ENCODE results near the gene TAPT1.

Gene TAPT1

DNA sequence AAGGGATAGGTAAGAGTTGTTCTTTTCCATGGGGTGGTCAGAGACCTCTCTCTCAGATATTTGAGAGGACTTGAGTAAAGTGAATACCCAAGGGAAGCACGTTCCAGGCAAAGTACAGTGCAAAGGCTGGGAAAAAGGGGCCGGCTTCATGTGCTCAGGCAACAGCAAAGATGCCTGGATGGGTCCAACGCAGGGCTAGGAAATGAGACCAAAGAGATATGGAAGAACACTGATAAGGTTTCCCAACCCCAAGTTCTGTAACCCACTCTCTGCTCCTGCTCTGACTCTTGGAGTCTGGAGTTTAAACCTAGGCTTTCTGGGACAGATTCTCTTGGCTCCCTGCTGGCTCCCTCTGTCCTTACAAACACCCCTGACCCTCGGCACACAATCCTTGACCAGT, 106.3 kb downstream of the TAPT1 start:
- H3K9me3 ChIP-seq (ENCODE audit: low read length) = no peaks in the 10 kb centered on the region
- no peaks in the 10 kb centered on the region for H3F3A ChIP-seq (ENCODE audit: insufficient read depth, low read length)
- H3K27ac ChIP-seq (ENCODE audit: low read depth, low read length, poor library complexity, severe bottlenecking) = no peak overlapping the region
- no peak overlapping the region for H3K4me3 ChIP-seq (ENCODE audit: low read depth, low read length, poor library complexity, severe bottlenecking)
- no peak overlapping the region for H2AFZ ChIP-seq (ENCODE audit: low read length)
- H3K79me2 ChIP-seq (ENCODE audit: insufficient read depth, low read length) = no peaks in the 10 kb centered on the region
- H3K4me1 ChIP-seq (ENCODE audit: insufficient read depth, low read length, severe bottlenecking) = peaks cover 12% of the 10 kb centered on the region
- H3K36me3 ChIP-seq (ENCODE audit: insufficient read depth, low read length) = no peaks in the 10 kb centered on the region
- no peaks in the 10 kb centered on the region for H3K27me3 ChIP-seq (ENCODE audit: insufficient read depth, low read length)
- H4K20me1 ChIP-seq (ENCODE audit: insufficient read depth, low read length) = no peaks in the 10 kb centered on the region
- H3K9me2 ChIP-seq (ENCODE audit: low read depth, low read length) = no peaks in the 10 kb centered on the region
- no peak for TF ChIP-seq EZH2 (IDR thresholded peaks at IDR 0.05; ENCODE audit: borderline replicate concordance, low read length)
- TF ChIP-seq, protein P1, sequence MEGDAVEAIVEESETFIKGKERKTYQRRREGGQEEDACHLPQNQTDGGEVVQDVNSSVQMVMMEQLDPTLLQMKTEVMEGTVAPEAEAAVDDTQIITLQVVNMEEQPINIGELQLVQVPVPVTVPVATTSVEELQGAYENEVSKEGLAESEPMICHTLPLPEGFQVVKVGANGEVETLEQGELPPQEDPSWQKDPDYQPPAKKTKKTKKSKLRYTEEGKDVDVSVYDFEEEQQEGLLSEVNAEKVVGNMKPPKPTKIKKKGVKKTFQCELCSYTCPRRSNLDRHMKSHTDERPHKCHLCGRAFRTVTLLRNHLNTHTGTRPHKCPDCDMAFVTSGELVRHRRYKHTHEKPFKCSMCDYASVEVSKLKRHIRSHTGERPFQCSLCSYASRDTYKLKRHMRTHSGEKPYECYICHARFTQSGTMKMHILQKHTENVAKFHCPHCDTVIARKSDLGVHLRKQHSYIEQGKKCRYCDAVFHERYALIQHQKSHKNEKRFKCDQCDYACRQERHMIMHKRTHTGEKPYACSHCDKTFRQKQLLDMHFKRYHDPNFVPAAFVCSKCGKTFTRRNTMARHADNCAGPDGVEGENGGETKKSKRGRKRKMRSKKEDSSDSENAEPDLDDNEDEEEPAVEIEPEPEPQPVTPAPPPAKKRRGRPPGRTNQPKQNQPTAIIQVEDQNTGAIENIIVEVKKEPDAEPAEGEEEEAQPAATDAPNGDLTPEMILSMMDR (IDR thresholded peaks at IDR 0.05; ENCODE audit: low read length) = no peak
- H3K4me2 ChIP-seq (ENCODE audit: low read length) = no peak overlapping the region
- H3K9ac ChIP-seq (ENCODE audit: low read length) = no peak overlapping the region

DNA sequence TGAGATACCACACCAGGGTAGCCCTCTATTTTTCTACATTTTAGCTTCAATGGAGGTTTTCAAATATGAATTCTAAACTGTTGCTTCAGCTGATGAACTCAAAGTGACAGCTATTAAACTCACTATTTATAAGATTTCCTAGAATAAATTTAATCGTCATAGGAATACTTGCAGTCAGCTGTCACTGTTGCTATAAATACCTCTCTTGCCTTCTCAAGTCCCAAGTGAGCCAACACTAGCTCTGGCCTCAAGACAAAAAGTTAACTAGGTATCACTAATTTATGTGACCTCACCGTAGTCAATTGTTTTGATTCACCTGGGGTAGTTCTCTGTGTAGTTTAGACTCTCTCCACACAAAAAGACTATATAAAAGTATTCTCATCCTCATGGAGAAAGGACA, 108.2 kb downstream of the TAPT1 start:
- H4K20me1 ChIP-seq (ENCODE audit: insufficient read depth, low read length) = no peaks in the 10 kb centered on the region
- H3K4me2 ChIP-seq (ENCODE audit: low read length) = no peak overlapping the region
- H3F3A ChIP-seq (ENCODE audit: insufficient read depth, low read length) = no peaks in the 10 kb centered on the region
- no peaks in the 10 kb centered on the region for H3K36me3 ChIP-seq (ENCODE audit: insufficient read depth, low read length)
- H2AFZ ChIP-seq (ENCODE audit: low read length) = no peak overlapping the region
- TF ChIP-seq, protein P1 (IDR thresholded peaks at IDR 0.05; ENCODE audit: low read length) = no peak
- TF ChIP-seq EZH2 (IDR thresholded peaks at IDR 0.05; ENCODE audit: borderline replicate concordance, low read length) = no peak
- H3K4me1 ChIP-seq (ENCODE audit: insufficient read depth, low read length, severe bottlenecking) = peaks cover 8% of the 10 kb centered on the region
- H3K27me3 ChIP-seq (ENCODE audit: insufficient read depth, low read length) = no peaks in the 10 kb centered on the region
- H3K79me2 ChIP-seq (ENCODE audit: insufficient read depth, low read length) = no peaks in the 10 kb centered on the region
- H3K9me3 ChIP-seq (ENCODE audit: low read length) = no peaks in the 10 kb centered on the region
- H3K4me3 ChIP-seq (ENCODE audit: low read depth, low read length, poor library complexity, severe bottlenecking) = no peak overlapping the region
- no peaks in the 10 kb centered on the region for H3K9me2 ChIP-seq (ENCODE audit: low read depth, low read length)
- H3K27ac ChIP-seq (ENCODE audit: low read depth, low read length, poor library complexity, severe bottlenecking) = no peak overlapping the region
- no peak overlapping the region for H3K9ac ChIP-seq (ENCODE audit: low read length)

DNA sequence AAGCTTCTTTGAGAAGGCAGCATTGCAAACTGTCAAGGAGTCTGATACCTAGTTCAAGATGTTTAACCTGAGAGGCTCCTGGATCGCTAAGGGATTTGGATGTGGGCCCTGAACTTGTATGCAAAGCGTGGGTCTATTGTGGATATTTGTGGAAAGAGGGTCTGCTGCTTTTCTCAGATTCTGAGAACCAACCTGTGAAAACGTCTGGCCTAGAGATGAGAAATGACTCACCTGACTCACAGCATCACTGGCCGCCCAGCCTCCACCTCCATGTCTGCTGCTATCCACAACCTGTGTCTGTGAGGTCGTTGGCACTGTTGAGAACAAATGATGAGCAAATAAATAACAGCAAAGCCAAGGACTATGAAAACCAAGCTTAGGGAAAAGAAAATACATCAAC, 109.1 kb downstream of the TAPT1 start:
- Histone ChIP-seq H3K36me3 (ENCODE audit: insufficient read depth, low read length) (no peaks in the 10 kb centered on the region), H3K27ac (ENCODE audit: low read depth, low read length, poor library complexity, severe bottlenecking) (no peak overlapping the region), H3K9me3 (ENCODE audit: low read length) (no peaks in the 10 kb centered on the region), H3K4me1 (ENCODE audit: insufficient read depth, low read length, severe bottlenecking) (no peaks in the 10 kb centered on the region), H3K9ac (ENCODE audit: low read length) (no peak overlapping the region), H2AFZ (ENCODE audit: low read length) (no peak overlapping the region), H3K4me2 (ENCODE audit: low read length) (no peak overlapping the region), H3K27me3 (ENCODE audit: insufficient read depth, low read length) (no peaks in the 10 kb centered on the region), H3K4me3 (ENCODE audit: low read depth, low read length, poor library complexity, severe bottlenecking) (no peak overlapping the region), H3F3A (ENCODE audit: insufficient read depth, low read length) (no peaks in the 10 kb centered on the region), H3K9me2 (ENCODE audit: low read depth, low read length) (no peaks in the 10 kb centered on the region), H4K20me1 (ENCODE audit: insufficient read depth, low read length) (no peaks in the 10 kb centered on the region), H3K79me2 (ENCODE audit: insufficient read depth, low read length) (no peaks in the 10 kb centered on the region)
- TF ChIP-seq, protein P1 (IDR thresholded peaks at IDR 0.05; ENCODE audit: low read length) = no peak
- no peak for TF ChIP-seq EZH2 (IDR thresholded peaks at IDR 0.05; ENCODE audit: borderline replicate concordance, low read length)

All from OCI-LY1 (cell line).